Right cardiac atrium (tissue), 5 donors: ENCODE data around the gene CHCHD4. TPM values are rescaled to one million over a fixed set of nuclear protein-coding genes. Genes with fewer than 3 reads are reported as not detected.
"Not testable (repeated sequence)": the region's sequence is repeated elsewhere in the genome, so short reads cannot be mapped to it uniquely, and the experiment has no call there.

Source experiments
- ATAC-seq, 2 donors: fragments of 200-7000 bp; cut with Tn5 transposase; one replicate each; pipeline versions ENCODE4 v1.8.0 to v1.9.1; 2020; ENCODE audit warnings: moderate library complexity in 2 of 2, mild to moderate bottlenecking in 1 of 2
- DNase-seq, 3 donors: peaks; one replicate each; pipeline ENCODE4 v3.0.0-alpha.2; 2020
- H3K27ac ChIP-seq: one replicate; pipeline ENCODE4 v1.5.1; 2013; ENCODE audit warnings: mild to moderate bottlenecking, low read length, control low read depth, moderate library complexity
- H3K27me3 ChIP-seq: one replicate; pipeline ENCODE4 v1.6.1; 2013; ENCODE audit not compliant: control insufficient read depth, insufficient read depth
- H3K4me1 ChIP-seq: one replicate; pipeline ENCODE4 v1.6.1; 2013; ENCODE audit warnings: low read length; ENCODE audit not compliant: control insufficient read depth, insufficient read depth
- H3K4me3 ChIP-seq: one replicate; pipeline ENCODE4 v1.5.1; 2013; ENCODE audit warnings: low read length, control low read depth
- H3K9me3 ChIP-seq: one replicate; pipeline ENCODE4 v1.6.1; 2013; ENCODE audit warnings: low read length; ENCODE audit not compliant: control insufficient read depth
- WGBS: extraction: QIAGEN DNeasy Blood & Tissue Kit; methylation state at CpG from one replicate; pipeline ENCODE4 v1.1.7; 2013; 5-methylcytosine and 5-hydroxymethylcytosine counted together
- intact Hi-C, 4 donors: fragments of 100-400 bp; cut with DNase I; formaldehyde crosslinking; loops; one replicate each; pipeline versions ENCODE4 v1.11.0 to v1.14.0; 2022 to 2023
- polyA plus RNA-seq: library from polyadenylated mRNA; stranded (reverse); fragments of 200-250 nt; gene quantifications from one replicate; pipeline ENCODE4 v1.2.3, GENCODE V29; 2013
- total RNA-seq, 4 donors: library from RNA; stranded (reverse); fragmentation: NEBNext Ultra II Directional; extraction: Animal tissue kit (Norgen Biotek cat#: 25700); gene quantifications; one replicate each; pipeline ENCODE4 v1.2.1, GENCODE V29; 2021
- donor health status: healthy with polysubstance abuse.
- donor health status: DM: no; HTN: yes; CAD: no.
- donor health status: DM: no; HTN: no; CAD: no.
- donor health status: DM: no; HTN: yes; CAD: no; lungs with severe emphysema.
- donor health status: DM: yes; HTN: yes; CAD: no.

CHCHD4 gene
- total and polyA plus RNA-seq, 5 donors: 21.0 to 33.4 (median 29.2) TPM

- no peaks in the 10 kb centered on the region for H3K27me3 ChIP-seq
- H3K4me1 ChIP-seq: peaks cover 8% of the 10 kb centered on the region
- no peak for DNase-seq
- H3K4me3 ChIP-seq: no peak overlapping the region
- 78% methylated on average over 13 of the region's 13 CpGs for WGBS
- intact Hi-C loops: no loop called here
- ATAC-seq: no peak
- no peaks in the 10 kb centered on the region for H3K9me3 ChIP-seq
- no peak overlapping the region for H3K27ac ChIP-seq
Observed at GRCh38 chr3:14118400-14119381, 6.0 kb downstream of the CHCHD4 start.

DNA sequence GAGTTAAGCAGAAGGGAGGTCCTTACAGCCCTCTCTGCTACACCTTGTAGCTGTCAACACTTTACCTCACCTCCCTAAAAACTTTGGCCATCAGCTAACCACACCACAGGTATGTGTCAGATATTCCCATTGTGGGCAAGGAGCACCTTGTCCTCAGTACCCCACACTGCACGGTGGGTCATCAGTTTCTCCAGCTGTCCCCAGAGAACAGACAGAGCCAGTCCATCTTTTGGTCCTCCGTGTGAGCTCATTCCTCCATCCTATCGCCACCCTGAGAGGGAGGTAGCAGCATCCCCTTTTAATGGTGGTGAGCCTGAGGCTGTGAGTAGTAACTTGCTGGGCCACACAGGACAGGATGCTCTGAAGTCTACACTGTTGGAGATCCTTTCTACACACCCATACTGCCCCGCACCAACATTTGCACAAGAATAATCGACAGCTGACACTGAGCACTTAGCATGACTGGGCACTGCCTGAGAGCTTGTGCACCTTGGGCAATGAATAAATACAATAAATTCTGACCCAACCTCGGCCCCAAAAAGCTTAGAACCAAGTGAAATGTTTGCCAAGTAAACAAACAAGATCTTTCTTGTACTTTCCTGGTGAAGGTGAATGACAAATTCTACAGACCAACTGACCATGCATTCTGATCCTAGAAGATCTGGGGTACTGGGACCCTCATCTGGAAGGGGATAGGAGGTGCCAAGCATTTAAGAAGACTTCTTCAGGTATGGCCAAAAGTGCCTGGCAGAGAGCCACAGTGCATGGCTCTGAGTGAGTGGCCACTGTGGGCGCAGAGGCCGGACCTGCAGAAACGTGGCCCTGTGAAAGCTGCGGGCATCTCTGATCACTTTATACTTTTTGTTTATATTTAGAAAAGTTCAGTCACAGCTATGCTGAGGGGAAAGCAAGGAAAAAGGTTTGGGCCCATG, 6.9 kb downstream of the CHCHD4 start:
- DNase-seq (no peak), ATAC-seq (no peak)
- intact Hi-C loops: no loop called here
- H3K9me3 ChIP-seq: no peaks in the 10 kb centered on the region
- WGBS: 92% methylated on average over 10 of the region's 10 CpGs
- H3K27me3 ChIP-seq: no peaks in the 10 kb centered on the region
- no peak overlapping the region for H3K4me3 ChIP-seq
- H3K27ac ChIP-seq: no peak overlapping the region
- peaks cover 6% of the 10 kb centered on the region for H3K4me1 ChIP-seq

GRCh38 chr3:14113965-14114635, 10.6 kb downstream of the CHCHD4 start:
- intact Hi-C loops: no loop called here
- ATAC-seq (no peak), DNase-seq (no peak)
- no peak overlapping the region for H3K4me3 ChIP-seq
- H3K4me1 ChIP-seq: peaks cover 6% of the 10 kb centered on the region
- WGBS: 92% methylated on average over 7 of the region's 7 CpGs
- no peaks in the 10 kb centered on the region for H3K27me3 ChIP-seq
- no peak overlapping the region for H3K27ac ChIP-seq
- no peaks in the 10 kb centered on the region for H3K9me3 ChIP-seq

GRCh38 chr3:14110699-14111098, 14.0 kb downstream of the CHCHD4 start:
- DNase-seq: no peak

DNA sequence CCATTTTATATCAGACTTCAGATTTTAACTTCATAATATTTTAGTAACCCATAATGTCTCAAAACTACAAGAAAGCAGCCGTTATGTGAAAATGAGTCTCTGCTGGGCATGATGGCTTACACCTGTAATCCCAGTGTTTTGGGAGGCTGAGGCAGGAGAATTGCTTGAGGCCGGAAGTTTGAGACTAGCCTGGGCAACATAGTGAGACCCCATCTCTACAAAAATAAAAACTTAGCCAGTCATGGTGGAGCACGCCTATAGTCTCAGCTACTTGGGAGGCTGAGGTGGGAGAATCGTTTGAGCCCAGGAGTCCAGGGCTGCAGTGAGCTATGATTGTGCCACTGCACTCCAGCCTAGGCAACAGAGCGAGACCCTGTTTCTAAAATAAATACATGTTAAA, 14.8 kb downstream of the CHCHD4 start:
- over 99% methylated on average over 5 of the region's 5 CpGs for WGBS
- H3K9me3 ChIP-seq, DNase-seq, H3K27me3 ChIP-seq, H3K4me3 ChIP-seq, H3K27ac ChIP-seq, H3K4me1 ChIP-seq, intact Hi-C loops, ATAC-seq: not testable (repeated sequence)

More at GRCh38 chr3:14110699-14111098, 14.0 kb downstream of the CHCHD4 start:
- Histone ChIP-seq H3K27me3 (no peaks in the 10 kb centered on the region), H3K4me1 (no peaks in the 10 kb centered on the region), H3K9me3 (no peaks in the 10 kb centered on the region), H3K4me3 (no peak overlapping the region), H3K27ac (no peak overlapping the region)
- intact Hi-C loops: no loop called here
- ATAC-seq: no peak
- 62% methylated on average over 4 of the region's 4 CpGs for WGBS

- no peak for ATAC-seq
- no peaks in the 10 kb centered on the region for H3K4me1 ChIP-seq
- no peak overlapping the region for H3K27ac ChIP-seq
- WGBS: 91% methylated on average over 5 of the region's 5 CpGs
- no peaks in the 10 kb centered on the region for H3K9me3 ChIP-seq
- no peaks in the 10 kb centered on the region for H3K27me3 ChIP-seq
- no peak for DNase-seq
- intact Hi-C loops: no loop called here
- H3K4me3 ChIP-seq: no peak overlapping the region
Observed at GRCh38 chr3:14097616-14098391, 26.9 kb downstream of the CHCHD4 start.

DNA sequence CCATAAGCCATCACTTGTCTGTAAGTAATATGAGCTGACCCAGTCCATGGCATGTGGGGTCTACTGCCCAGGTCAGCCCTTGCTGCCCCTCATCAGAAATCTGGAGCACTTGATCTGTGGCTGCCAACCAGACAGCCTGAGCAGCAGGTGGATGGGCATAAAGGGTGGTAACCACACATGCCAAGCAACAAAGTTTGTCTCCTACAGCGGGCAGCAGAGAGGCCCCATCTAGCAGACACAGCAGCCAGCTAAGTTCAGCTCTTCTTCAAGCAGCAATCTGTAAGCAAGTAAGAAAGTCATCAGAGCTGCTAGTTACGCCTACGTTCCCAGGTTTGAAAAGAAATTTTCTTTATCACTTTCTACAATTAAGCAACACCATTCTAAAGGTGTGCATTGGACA, 27.9 kb downstream of the CHCHD4 start:
- Histone ChIP-seq H3K27ac (no peak overlapping the region), H3K9me3 (no peaks in the 10 kb centered on the region), H3K4me1 (no peaks in the 10 kb centered on the region), H3K4me3 (no peak overlapping the region), H3K27me3 (no peaks in the 10 kb centered on the region)
- DNase-seq: no peak
- whole genome bisulfite sequencing: 89% methylated on average over 3 of the region's 3 CpGs
- ATAC-seq: no peak
- intact Hi-C loops: no loop called here

DNA sequence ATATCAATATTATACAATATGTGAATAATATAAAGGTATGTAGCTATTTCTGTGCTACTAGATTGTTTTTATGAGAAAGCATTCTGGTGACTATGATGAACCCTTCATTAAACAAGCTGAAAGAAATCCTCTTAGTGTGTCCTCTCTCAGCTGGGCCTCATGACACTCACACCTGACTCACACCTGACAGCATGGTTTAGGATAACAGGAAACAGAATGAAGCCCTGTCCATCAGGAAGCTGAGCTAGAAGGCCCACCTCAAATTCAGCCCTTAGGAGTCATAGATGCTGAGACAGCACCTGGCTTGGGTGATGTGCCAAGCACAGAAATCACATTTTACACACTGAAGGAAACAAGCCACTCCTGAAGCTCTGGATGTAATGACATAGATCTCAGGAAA, 30.8 kb downstream of the CHCHD4 start:
- no peak for ATAC-seq
- DNase-seq: no peak
- no peak overlapping the region for H3K4me3 ChIP-seq
- intact Hi-C loops: no loop called here
- no peaks in the 10 kb centered on the region for H3K4me1 ChIP-seq
- no peaks in the 10 kb centered on the region for H3K27me3 ChIP-seq
- no peak overlapping the region for H3K27ac ChIP-seq
- no peaks in the 10 kb centered on the region for H3K9me3 ChIP-seq

DNA sequence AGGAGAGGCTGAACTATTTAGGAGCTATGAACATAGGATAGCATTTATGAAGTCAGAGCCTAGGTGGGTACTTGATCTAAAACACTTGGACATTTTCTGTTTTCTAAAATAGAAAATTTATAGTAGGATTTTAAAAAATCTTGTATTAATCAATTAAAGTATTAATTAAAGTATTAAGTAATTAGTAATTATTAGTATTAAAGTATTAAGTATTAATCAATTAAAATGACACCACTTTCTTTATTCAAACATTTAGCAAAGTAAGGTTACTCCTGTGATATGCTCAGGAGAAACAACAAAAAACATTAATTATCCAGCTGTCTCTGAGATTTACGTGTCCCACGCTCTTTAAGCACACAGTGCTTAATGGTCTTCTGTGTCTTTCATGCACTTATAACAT, 32.2 kb downstream of the CHCHD4 start:
- DNase-seq (no peak), ATAC-seq (no peak)
- intact Hi-C loops: no loop called here
- Histone ChIP-seq H3K4me1 (no peaks in the 10 kb centered on the region), H3K4me3 (no peak overlapping the region), H3K27ac (no peak overlapping the region), H3K9me3 (no peaks in the 10 kb centered on the region), H3K27me3 (no peaks in the 10 kb centered on the region)
- 91% methylated on average over 2 of the region's 2 CpGs for WGBS

- 84% methylated on average over 3 of the region's 5 CpGs for WGBS
- H3K27ac ChIP-seq, H3K27me3 ChIP-seq, intact Hi-C loops, H3K4me3 ChIP-seq, ATAC-seq, H3K9me3 ChIP-seq, DNase-seq, H3K4me1 ChIP-seq: not testable (repeated sequence)
Observed at GRCh38 chr3:14091959-14092358, 32.7 kb downstream of the CHCHD4 start.
